ENCODE results near the gene ZNF772.
"Not testable (repeated sequence)": the region's sequence is repeated elsewhere in the genome, so short reads cannot be mapped to it uniquely, and the experiment has no call there.

Gene ZNF772

DNA sequence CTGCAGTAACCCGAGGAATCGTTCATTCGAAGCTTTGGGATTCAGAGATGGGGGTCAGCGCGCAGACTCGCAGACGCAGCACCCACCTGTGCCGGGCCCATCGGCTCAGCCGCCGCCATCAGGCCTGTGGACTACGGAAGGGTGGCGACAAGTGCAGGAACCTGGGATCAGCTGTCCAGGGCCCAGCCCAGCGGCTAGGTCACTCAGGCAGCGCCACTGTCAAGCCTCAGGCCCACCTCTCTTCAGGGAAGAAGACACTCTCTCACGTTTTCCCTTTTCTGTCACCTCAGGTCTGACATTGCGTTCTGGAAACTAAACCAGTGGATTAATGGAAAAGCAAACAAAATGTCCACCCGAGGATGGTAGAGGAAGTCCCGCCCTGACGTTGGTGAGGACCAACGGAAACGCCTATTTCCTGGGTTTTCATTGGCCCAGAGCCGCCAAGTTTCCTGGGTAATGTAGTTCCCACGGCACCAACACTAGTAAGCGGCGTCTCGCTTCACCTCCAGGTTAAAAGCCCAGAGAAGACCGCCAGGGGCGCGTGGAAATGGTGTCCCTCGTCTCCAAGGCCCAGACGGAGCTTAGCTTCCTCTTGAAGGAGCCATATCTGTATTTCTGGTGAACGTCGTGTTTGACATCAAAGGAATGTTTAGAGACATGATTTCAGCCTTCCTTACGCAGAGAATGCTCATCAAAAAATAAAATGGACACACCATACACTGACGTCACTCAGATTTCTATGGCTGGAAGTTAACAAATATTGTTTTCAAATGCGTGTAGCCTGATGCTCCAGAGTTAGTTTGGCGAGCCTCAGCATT lies at the start of gene ZNF772:
ZNF772 (minus strand) TSS at position 376 of the 818 bp plus-strand sequence; CDS start at position 119, 257 bp downstream.
- peak; percentile 79 to 91 for DNase-seq

DNA sequence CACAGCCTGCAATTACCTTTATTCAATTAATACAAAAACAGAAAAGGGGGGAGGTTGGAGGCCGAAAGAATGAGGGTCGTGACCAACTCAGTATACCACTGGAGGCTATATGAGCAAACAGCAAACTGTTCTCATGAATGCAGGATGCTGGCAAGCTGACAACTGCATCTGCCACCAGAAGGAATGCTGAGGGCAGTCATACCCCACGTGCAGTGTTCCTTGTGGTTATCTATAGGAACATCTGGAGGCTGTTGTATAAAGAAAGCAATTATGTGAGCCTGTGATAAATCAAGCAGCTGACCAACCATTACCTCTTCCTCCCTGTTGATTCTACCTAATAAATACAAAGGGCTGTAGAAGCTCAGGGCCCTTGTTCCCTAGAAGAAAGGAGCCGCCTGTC lies 40.7 kb upstream of the ZNF772 start:
- DNase-seq = not testable (repeated sequence)

DNA sequence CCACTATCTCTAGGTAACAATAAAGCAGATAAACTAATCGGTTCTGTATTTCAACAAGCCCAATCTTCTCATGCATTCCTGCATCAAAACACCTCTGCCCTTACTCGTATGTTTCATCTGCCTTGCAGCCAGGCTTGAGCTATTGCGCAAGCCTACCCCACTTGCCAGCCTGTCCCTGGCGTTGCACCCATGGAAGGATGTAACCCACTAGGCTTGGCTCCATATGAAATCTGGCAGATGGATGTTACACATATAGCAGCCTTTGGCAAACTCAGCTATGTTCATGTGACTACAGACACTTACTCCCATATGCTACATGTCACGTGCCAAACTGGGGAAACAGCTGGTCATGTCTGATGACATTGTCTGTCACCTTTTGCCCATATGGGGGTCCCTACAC lies 37.9 kb upstream of the ZNF772 start:
- no peak for DNase-seq

DNA sequence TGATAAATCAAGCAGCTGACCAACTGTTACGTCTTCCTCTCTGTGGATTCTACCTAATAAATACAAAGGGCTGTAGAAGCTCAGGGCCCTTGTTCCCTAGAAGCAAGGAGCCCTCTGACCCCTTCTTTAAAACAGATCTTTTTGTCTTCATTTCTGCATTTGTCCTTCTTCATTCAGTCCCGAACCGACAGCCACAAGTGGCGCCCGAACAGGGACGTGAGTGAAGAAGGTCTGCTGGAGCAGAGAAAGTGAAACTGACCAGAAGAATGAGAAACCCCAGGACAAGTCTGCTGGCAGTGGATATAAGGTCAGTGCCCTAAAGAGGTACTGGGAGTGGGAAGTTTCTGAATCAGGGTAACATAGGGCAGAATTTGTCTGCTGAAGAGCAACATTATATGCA lies 35.5 kb upstream of the ZNF772 start:
- DNase-seq = peak in 1 of 2 donors; percentile 2

DNA sequence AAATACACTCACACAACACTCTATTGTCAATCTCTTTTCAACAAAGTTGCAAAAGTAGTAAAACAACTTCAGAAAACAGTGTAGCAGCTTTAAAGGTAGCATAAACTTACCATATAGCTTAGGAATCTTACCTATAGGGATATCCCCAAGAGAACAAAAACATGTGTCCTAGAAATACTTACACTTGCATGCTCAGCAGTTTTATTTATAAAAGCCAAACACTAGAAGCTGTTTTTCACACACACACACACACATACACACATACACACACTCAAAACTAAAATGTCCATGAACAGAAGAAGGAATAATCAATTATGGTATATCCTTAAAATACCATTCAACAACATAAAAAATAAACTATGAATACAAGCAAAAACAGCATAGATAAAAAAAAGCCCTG lies 34.1 kb upstream of the ZNF772 start:
- no peak for DNase-seq

DNA sequence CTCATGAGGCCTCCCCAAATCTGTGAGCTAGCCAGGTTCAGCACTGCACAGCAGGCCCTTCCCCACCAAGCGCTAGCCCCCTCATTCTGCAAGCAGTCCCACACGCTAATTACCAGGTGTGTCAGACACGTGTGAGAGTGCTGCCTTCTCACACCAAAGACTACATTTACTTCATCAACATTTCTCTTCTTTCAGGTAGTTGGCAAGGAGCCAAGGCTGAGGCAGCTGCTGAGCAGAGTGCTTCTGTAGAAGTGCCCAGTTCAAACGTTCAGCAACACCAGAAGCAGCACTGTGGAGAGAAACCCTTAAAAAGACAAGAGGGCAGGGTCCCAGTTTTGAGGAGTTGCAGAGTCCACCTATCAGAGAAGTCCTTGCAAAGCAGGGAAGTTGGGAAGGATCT lies 28.8 kb upstream of the ZNF772 start:
- DNase-seq = no peak

DNA sequence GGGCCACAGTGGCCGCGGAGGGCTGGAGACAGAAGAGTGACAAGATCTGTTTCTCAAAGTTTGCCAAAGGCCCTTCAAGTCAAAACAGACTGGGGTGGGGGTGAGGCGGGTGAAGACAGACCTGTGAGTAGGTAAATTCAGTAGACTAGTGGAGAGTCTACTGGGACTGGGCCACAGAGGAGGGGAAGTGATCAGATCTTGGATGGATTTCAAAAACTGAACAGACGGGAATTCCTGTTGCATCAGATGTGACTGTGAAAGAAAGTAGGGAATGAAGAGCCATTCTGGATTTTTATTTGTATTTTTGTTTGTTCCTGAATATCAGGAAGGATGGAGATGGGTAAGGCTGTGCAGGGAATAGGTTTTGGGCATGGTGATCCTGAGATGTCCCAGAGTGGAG lies 23.0 kb upstream of the ZNF772 start:
- not testable (repeated sequence) for DNase-seq

DNA sequence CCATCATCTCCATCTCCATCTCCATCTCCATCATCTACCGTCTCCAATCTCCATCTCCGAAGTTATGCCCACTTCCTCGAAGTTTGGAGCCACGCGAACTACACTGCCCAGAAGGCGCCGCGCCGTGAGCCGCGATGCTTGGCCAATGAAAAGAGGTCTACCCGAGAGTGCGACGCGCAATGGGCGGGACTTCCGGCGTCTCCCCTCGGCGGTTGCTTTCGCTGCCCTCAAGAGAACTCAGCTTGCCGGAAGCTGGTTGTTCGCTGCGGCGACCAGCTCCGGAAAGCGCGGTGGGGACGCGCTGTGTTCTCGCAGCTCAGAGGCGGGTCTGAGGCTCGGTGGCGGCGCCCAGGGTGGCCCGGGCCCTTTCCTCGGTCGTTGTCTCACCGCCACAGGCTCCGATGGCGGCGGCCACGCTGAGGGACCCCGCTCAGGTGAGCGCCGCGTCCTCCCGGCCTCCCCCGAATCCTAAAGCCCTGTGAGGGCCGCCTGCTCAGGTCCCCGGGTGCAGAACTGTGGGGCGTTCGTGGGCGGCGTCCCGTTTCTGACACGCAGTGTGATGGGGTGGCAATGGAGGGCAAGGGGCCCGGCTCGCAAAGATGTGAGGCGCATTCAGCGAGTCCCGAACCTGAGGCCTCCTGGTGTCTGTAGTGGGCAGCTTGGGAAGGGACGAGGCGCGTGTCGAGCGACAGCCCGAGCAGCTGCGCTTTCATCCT lies 22.5 kb upstream of the ZNF772 start, which contains the start of gene ZNF773:
ZNF773 (plus strand) TSS at position 259 of the 716 bp plus-strand sequence; CDS start at position 402, 143 bp downstream.
- peak; percentile 96 for DNase-seq

DNA sequence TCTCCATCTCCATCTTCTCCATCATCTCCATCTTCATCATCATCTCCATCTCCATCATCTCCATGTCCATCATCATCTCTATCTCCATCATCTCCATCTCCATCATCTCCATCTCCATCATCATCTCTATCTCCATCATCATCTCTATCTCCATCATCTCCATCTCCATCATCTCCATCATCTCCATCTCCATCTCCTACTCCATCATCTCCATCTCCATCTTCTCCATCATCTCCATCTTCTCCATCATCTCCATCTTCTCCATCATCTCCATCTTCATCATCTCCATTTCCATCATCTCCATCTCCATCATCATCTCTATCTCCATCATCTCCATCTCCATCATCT lies 21.9 kb upstream of the ZNF772 start:
- not testable (repeated sequence) for DNase-seq

DNA sequence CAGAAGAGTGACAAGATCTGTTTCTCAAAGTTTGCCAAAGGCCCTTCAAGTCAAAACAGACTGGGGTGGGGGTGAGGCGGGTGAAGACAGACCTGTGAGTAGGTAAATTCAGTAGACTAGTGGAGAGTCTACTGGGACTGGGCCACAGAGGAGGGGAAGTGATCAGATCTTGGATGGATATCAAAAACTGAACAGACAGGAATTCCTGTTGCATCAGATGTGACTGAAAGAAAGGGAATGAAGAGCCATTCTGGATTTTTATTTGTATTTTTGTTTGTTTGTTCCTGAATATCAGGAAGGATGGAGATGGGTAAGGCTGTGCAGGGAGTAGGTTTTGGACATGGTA lies 10.9 kb upstream of the ZNF772 start:
- not testable (repeated sequence) for DNase-seq

DNA sequence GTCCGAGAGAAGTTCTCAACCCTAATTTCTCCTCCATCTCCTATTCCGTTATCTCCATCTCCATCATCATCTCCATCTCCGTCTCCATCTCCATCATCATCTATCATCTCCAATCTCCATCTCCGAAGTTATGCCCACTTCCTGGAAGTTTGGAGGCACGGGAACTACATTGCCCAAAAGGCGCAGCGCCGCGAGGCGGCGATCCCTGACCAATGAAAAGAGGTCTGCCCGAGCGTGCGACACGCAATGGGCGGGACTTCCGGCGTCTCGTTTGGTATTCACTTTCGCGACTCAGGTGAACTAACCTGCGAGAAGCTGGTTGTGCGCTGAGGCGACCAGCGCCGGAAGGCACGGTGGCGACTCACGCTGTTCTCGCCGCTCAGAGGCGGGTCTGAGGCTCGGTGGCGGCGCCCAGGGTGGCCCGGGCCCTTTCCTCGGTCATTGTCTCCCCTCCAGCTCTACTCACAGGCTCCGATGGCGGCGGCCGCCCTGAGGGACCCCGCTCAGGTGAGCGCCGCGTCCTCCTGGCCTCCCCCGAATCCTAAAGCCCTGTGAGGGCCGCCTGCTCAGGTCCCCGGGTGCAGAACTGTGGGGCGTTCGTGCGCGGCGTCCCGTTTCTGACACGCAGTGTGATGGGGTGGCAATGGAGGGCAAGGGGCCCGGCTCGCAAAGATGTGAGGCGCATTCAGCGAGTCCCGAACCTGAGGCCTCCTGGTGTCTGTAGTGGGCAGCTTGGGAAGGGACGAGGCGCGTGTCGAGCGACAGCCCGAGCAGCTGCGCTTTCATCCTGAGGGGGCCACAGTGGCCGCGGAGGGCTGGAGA lies 10.3 kb upstream of the ZNF772 start, which contains the start of gene ZNF419:
ZNF419 (plus strand) TSS at position 274 of the 822 bp plus-strand sequence; CDS start at position 475, 201 bp downstream.
- peak; percentile 94 for DNase-seq

DNA sequence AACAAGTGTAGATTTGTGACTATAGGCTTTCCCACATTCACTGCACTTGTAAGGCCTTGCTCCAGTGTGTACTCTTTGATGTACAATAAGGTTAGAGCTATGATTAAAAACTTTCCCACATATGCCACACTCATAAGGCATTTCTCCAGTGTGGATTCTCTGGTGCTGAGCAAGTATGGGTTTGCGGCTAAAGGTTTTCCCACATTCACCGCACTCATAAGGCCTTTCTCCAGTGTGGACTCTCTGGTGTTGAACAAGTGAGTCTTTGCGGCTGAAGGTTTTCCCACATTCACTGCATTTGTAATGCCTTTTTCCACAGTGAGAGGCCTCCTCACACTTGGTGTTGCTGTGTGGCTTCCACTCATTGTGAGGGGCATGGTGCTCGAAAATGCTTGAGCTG lies 3.7 kb downstream of the ZNF772 start:
- no peak for DNase-seq

DNA sequence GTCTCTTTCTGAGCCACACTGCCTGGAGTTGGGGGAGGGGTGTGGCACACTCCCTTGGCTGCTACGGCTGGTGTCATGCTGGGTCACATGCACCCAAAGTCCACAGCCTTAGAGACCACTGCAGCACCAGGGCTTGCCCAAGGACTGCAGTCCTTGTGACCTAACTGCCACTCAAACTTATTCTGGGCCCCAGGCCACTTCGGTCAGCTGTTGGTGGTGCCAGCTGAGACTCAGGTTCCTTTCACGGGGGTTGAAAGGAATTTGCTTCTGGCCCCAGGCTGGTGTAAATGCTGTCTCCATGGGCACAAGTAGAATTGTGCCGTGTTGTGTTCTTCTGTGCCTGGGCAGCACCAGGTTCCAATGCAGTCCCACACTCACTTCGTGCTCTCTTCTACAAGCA lies 10.9 kb downstream of the ZNF772 start:
- no peak for DNase-seq

DNA sequence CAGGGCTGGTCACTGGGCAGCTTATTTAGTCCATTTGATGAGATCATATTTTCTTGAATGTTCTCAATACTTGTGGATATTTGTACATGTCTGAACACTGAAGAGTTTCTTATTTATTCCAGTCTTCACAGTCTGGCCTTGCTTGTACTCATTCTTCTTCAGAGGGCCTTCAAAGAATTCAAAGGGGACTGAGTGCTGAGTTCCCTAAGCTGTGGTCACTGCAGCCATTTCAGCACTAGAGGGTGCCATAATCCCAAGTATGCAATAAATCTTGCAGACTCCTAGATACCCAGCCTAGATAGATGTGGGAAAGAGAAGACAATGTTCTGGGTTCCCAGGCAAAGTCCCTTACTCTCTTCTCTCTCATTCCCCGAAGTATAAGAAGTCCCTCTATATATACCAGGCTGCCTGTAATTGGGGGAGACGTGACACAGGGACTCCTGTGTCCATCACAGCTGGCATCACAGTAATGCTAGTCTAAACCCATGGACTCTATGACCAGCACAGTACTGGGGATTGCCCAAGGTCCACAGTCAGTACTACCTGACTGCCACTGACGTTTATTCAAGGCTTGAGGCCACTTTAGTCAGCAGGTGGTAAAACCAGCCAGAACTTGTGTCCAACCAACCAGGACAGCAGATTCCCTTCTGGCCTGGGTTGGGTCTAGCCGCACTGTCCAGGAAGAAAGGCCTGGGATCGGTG lies 11.5 kb downstream of the ZNF772 start:
- no peak for DNase-seq

DNA sequence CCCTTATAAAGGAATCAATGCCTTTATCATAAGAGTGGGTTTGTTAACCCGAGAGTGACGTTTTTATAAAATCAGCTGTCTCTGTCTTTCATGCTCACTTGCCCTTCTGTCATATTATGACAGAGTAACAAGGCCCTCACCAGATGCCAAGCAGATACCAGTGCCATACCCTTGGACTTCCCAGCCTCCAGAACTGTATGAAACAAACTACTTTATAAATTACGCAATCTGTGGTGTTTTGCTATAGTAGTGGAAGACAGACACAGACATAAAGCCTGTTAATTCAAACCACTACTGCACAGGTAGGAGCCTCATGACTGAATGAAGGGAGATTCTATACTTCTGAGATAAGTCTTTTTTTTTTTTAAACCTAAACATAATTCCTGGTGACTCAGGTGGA lies 25.1 kb downstream of the ZNF772 start:
- no peak for DNase-seq

DNA sequence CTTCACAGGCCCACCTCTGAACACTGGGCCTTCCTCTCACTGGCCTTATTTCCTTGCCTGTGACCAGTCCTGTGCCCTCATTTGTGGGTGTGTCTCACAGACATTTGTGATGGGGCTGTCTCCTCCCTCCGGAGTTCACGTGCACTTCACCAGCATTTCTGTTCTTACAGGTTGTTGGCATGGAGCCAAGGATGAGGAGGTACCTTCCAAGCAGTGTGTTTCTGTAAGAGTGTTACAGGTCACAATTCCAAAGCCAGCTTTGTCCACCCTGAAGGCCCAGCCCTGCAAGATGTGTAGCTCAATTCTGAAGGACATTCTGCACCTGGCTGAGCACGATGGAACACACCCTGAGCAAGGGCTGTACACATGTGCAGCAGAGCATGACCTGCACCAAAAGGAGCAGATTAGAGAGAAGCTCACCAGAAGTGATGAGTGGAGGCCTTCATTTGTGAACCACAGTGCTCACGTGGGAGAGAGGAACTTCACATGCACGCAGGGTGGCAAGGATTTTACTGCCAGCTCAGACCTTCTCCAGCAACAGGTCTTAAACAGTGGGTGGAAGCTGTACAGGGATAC lies 34.2 kb downstream of the ZNF772 start:
- DNase-seq = no peak

DNA sequence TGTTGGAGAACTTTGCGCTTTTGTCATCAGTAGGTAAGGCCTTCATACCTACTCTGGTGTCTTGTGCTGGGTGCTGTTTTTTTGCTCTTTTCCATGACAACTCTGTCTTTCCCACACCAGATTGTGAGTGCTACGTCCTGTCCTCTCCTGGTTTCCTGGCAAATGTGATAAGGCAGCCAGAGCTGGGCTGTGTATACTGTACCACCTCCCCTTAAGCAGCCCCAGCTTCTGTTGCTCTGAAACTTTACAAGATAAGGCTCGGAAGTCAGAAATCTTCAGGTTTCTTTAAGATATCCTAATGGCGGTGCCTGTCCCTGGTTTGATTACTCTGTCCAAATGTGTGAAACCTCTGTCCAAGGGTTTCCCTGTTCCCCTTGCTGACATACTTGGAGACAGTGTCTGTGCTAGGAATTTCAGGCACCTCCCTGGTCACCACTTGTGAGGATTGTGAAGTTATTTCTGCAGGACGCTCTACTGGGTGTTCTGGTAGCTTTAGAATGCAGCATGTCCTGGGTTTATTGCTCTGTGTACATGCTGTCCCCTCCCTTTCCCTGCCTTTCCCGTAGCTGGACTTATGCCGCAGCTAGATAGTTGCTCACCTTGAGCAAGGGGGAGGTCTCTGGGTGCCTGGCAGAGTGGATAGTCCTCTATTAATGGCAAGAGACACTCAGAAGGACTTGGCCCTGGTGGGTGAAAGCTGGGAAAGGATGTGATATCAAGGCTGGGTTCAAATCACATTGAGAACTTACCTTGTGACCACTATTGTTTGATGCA lies 35.2 kb downstream of the ZNF772 start:
- no peak for DNase-seq

DNA sequence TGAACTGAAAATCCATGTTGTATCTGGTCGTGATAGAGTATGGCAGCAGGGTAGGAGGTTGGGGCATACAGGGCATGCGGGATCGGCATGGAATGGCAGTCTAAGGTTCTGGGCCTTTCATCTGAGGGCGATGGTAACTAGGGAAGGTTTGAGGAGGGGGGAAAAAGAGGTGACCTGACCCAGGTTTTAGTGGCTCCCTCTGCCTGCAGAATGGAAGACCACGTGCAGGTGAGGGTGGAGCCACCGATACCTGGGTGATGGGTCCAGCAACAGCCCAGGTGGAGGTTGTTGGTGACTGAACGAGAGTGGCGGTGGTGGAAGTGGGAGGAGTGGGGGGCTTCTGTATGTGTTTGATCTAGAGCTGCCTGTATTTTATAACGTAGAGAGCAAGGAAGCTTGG lies 38.4 kb downstream of the ZNF772 start:
- no peak for DNase-seq

DNA sequence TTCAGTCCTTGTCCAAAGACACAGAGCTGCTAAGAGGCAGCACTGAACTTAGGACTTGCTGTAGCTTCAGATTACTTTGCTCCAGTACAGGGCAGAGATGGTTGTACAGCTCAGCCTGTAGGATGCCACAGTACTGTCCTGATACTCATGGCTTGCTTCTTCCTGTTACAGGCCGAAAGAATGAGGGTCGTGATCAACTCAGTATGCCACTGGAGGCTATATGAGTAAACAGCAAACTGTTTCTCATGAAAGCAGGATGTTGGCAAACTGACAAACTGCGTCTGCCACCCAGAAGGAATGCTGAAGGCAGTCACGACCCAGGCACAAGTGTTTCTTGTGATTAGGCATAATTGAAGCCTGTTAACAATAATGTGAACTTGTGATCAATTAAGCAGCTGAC lies 39.4 kb downstream of the ZNF772 start:
- DNase-seq = no peak

DNA sequence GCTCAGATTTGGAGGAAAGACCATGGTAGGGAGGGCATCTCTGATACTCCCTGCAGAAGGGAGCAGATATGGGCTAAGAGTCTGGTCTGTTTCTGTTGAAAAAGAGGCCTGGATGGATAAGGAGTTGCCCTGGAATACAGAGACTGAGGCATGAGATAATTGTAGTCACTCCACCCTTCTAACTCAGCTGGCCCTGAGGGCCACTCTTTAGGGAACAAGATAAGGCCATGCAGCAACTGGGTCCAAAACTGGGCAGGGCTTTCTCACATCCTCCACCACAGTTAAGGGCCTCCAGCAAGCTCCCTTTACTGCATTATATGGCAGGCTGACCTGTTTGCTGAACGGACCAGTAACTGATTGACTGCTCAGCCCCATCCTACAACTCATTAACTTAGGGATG lies 40.9 kb downstream of the ZNF772 start:
- no peak for DNase-seq

Data from stimulated activated CD4-positive, alpha-beta T cell treated with anti-CD3 and anti-CD28 coated beads, Interleukin-2, amount 100 ng/mL, for 24 hours (primary cell).